Cardiac fibroblast (primary cell): Measurements from ENCODE around the gene CDR2.
"Not testable (repeated sequence)": the region's sequence is repeated elsewhere in the genome, so short reads cannot be mapped to it uniquely, and the experiment has no call there.

Experiments used
- DNase-seq, 2 donors: peaks; one replicate each; pipeline versions ENCODE4 v3.0.0 to v3.0.0-alpha.2; 2010; ENCODE audit warnings: low read depth in 2 of 2
- H3K4me3 ChIP-seq, 2 donors: replicated peaks in 1 of 2; 1 replicate in 1 of 2; 2 replicates in 1 of 2; pipeline ENCODE4 v1.5.1; 2011; ENCODE audit warnings: low read depth in 2 of 2, low read length in 2 of 2, mild to moderate bottlenecking in 2 of 2, moderate library complexity in 1 of 2
- TF ChIP-seq, protein P1 (sequence below): IDR thresholded peaks from one replicate; pipeline ENCODE4 v1.5.1; 2011; ENCODE audit warnings: low read depth, mild to moderate bottlenecking, low read length, inconsistent platforms

The CDR2 gene

DNA sequence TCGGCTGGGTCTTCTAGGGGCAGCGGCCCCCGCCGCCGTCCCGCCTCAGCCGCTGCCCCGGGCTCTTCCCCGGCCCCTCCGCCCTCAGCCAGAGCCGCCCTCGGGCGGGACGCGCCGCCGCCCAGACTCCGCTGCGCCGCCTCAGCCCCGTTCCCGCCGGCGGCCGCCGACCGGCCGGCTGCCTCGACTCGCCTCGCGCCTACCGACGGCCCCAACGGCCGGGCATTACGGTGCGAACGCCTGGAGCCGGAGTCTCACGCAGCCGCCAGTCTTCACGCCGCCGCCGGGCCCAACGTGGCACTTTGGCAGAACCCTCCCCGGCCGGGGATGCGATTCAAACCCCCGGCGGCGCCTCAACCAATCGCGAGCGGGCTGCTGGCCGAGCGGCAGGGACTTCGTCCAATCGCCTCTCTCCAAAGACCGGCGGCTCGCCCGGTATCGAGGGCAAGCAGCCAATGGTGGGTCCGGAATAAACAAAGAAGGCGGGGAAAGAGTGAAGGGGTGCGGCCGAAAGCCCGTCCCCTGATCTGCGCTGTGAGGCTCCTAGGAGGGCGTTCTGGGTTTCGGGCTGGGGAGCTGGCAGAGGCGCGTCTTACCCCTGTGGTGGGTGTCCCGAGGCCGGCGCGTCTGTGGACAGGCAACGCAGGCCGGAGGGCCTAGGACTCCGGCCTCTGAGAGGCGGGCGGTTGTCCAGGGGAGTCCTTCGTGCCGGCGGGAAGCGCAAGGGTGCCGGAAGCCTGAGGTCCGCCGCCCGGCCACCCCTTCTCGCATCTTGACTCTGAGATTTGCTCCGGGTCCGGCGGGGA lies at the start of gene CDR2:
Gene CDR2, minus strand, starts transcription at position 309 of the 806 bp plus-strand sequence. CDS start 310 bp downstream, outside the sequence.
- H3K4me3 ChIP-seq: peak within 1 kb of the TSS; percentile 79 to 84
- TF ChIP-seq, protein P1, sequence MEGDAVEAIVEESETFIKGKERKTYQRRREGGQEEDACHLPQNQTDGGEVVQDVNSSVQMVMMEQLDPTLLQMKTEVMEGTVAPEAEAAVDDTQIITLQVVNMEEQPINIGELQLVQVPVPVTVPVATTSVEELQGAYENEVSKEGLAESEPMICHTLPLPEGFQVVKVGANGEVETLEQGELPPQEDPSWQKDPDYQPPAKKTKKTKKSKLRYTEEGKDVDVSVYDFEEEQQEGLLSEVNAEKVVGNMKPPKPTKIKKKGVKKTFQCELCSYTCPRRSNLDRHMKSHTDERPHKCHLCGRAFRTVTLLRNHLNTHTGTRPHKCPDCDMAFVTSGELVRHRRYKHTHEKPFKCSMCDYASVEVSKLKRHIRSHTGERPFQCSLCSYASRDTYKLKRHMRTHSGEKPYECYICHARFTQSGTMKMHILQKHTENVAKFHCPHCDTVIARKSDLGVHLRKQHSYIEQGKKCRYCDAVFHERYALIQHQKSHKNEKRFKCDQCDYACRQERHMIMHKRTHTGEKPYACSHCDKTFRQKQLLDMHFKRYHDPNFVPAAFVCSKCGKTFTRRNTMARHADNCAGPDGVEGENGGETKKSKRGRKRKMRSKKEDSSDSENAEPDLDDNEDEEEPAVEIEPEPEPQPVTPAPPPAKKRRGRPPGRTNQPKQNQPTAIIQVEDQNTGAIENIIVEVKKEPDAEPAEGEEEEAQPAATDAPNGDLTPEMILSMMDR: no peak
- DNase-seq: peak; percentile 98

DNA sequence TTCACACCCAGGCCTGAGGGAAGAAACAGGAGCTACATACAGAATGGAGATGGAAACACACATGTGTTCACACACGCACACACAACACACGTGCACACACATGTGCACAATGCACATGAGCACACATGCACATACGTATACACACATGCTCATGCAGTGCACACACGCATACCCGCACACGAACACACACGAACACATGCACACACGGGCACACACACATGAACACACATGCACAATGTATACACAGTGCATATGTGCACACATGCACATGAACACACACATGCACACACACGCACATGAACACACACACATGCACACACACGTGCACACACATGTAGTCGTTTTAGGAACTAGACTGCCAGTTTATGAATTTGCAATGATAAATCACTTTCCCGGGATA lies 49.3 kb upstream of the CDR2 start:
- TF ChIP-seq, protein P1: no peak
- no peak overlapping the region for H3K4me3 ChIP-seq
- DNase-seq: no peak

DNA sequence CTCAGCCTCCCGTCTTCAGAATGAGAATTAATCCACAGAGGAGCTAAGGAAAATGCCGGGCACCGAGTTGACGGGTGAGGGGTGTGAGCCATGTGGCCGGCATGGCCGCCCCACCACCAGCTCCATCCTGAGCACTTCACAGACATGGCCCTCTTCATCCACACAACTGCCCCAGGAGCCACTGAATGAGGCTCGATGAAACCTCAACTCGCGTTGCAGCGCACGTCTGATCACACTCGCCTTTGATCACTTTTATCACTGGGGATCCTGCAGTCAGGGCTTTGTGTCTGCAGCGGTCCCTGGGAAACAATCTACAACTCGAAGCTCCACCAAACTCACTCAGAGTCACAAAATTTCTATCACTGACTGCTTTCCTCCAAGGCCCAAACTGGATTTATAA lies 46.7 kb upstream of the CDR2 start:
- TF ChIP-seq, protein P1: no peak
- no peak for DNase-seq
- H3K4me3 ChIP-seq: no peak overlapping the region

DNA sequence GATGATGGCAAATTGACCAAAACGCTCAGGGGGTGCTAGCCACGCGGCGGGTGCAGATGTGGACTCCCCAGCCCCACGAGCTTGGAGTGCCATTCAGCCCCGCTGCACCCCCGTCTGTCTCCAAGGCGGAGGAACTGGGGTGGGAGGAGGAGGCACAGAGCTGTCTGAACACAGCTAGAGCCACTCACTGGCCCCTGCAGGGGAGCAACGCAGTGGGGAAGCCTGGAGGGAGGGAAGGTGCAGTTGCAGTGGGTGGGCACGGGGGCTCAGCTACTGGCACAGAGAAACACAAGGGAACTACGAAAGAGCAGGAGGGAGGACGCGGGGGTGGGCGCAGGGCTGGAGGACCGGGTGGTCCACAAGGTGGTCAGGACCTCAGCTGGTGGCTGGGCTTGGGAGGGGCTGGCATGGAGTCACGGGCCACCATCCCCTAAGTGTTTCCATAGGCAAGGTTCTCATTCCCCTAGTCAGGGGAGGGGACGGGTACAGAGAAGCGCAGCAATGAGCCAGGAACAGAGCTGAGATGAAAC lies 46.3 kb upstream of the CDR2 start:
- H3K4me3 ChIP-seq: no peak overlapping the region
- TF ChIP-seq, protein P1: no peak
- DNase-seq: no peak

DNA sequence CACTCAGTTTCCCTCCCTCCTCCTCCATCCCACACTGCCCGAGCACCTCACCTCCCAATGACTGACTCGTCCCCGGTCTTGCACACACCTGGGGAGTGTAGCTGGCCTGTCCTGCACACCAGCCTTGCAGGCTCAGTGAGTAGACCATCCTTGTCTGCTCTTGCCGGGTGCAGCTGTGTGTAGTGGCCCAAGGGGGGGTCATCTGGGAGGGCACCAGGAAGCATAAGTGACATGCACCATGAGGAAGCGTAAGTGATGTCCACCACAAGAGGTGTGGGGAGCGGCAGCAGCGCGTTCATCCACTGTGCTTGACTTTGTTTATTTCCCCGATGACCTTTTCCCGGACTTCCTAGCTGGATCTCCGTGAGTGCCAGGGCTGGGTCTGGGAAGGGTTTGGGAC lies 45.5 kb upstream of the CDR2 start:
- H3K4me3 ChIP-seq: no peak overlapping the region
- TF ChIP-seq, protein P1: no peak
- DNase-seq: no peak

DNA sequence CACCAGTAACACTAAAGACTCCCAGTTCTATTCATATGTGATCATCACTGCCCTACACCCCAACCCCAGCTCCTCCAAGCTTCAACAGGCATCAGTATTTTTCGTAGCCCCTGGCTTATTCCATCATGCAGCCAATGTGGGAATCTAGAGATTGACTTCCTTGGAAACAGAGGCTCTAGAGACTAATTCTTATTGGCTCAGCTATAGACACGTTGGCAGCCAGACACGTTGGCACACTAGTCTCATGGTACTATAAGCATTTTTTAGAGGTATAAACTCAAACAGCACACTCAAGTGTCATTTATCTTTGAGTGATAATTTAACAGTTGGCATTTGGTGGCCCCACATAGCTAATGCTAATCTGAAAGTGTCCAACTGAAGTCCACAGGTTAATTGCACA lies 44.4 kb upstream of the CDR2 start:
- TF ChIP-seq, protein P1: no peak
- no peak overlapping the region for H3K4me3 ChIP-seq
- no peak for DNase-seq

DNA sequence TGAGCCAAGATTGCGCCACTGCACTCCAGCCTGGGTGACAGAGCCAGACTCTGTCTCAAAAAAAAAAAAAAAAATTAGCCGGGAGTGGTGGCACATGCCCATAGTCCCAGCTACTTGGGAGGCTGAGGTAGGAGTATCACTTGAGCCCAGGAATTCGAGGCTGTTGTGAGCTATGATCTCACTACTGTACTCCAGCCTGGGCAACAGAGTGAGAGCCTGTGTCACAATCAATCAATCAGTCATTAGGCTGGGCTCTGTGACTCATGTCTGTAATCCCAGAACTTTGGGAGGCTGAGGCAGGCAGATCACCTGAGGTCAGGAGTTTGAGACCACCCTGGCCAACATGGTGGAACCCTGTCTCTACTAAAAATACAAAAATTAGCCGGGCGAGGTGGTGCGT lies 43.4 kb upstream of the CDR2 start:
- not testable (repeated sequence) for H3K4me3 ChIP-seq, DNase-seq
